ENCODE results near the gene CCDC186. TPM values are rescaled to one million over a fixed set of nuclear protein-coding genes. Genes with fewer than 3 reads are reported as not detected.

CCDC186 gene
- total RNA-seq = 10 to 100 TPM; 39.0 to 87.8 (median 50.9) TPM

- TF ChIP-seq, protein P1, sequence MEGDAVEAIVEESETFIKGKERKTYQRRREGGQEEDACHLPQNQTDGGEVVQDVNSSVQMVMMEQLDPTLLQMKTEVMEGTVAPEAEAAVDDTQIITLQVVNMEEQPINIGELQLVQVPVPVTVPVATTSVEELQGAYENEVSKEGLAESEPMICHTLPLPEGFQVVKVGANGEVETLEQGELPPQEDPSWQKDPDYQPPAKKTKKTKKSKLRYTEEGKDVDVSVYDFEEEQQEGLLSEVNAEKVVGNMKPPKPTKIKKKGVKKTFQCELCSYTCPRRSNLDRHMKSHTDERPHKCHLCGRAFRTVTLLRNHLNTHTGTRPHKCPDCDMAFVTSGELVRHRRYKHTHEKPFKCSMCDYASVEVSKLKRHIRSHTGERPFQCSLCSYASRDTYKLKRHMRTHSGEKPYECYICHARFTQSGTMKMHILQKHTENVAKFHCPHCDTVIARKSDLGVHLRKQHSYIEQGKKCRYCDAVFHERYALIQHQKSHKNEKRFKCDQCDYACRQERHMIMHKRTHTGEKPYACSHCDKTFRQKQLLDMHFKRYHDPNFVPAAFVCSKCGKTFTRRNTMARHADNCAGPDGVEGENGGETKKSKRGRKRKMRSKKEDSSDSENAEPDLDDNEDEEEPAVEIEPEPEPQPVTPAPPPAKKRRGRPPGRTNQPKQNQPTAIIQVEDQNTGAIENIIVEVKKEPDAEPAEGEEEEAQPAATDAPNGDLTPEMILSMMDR (IDR thresholded peaks at IDR 0.05) = no peak
- peak; percentile 11 to 32 (median 13) for TF ChIP-seq POLR2AphosphoS5 (IDR thresholded peaks at IDR 0.05)
- TF ChIP-seq POLR2A (IDR thresholded peaks at IDR 0.05) = peak; percentile 21 to 70
- H3K27me3 ChIP-seq = no peaks in the 10 kb centered on the region
- under 1% methylated on average over 27 of the region's 49 CpGs for WGBS
- no peaks in the 10 kb centered on the region for H3K36me3 ChIP-seq
- peaks cover 20% of the 10 kb centered on the region for H3K4me1 ChIP-seq
- peak within 1 kb of the TSS; percentile 78 for H3K4me3 ChIP-seq
- H3K9me3 ChIP-seq = no peaks in the 10 kb centered on the region
- peak; percentile 97 to 99 for DNase-seq (ENCODE audit: low spot score in 2 of 2)
- peak within 1 kb of the TSS; percentile 95 for H3K27ac ChIP-seq
Observed at GRCh38 chr10:114173921-114174694, at the start of gene CCDC186. CCDC186 (minus strand) TSS chr10:114174203; CDS start chr10:114163268, 10,935 bp downstream.

GRCh38 chr10:114223066-114223465 lies 49.1 kb upstream of the CCDC186 start:
- TF ChIP-seq, protein P1 (IDR thresholded peaks at IDR 0.05) = no peak
- TF ChIP-seq EP300 (IDR thresholded peaks at IDR 0.05) (no peak), POLR2AphosphoS5 (IDR thresholded peaks at IDR 0.05) (no peak), POLR2A (IDR thresholded peaks at IDR 0.05) (no peak)
- H3K27ac ChIP-seq = no peak overlapping the region
- no peaks in the 10 kb centered on the region for H3K4me1 ChIP-seq
- H3K9me3 ChIP-seq = no peaks in the 10 kb centered on the region
- H3K4me3 ChIP-seq = no peak overlapping the region
- DNase-seq (ENCODE audit: low spot score in 2 of 2) = no peak
- WGBS = 85% methylated on average over 4 of the region's 4 CpGs
- no peaks in the 10 kb centered on the region for H3K36me3 ChIP-seq
- H3K27me3 ChIP-seq = no peaks in the 10 kb centered on the region

GRCh38 chr10:114221235-114221634 lies 47.2 kb upstream of the CCDC186 start:
- WGBS = 63% methylated on average over 4 of the region's 4 CpGs
- H3K4me1 ChIP-seq = no peaks in the 10 kb centered on the region

DNA sequence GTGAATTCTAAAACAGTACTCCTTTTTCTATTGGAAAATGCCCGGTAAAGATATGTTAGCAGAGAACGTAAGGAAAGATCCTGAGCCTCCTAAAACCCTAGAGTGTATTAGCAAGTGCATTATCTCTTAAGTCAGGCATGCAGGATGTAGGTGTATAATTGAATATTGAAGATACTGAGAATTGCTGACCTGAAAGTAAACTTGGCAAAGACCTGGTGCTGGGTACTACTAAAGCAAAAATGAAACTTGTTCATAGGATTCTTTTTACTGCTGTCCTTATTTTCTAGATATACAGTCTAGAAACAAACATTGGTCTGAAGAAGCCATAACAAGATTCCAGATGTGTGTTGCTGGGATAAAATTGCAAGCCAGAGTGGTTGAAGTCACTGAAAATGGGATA lies 46.3 kb upstream of the CCDC186 start:
- H3K4me1 ChIP-seq = no peaks in the 10 kb centered on the region
- TF ChIP-seq POLR2AphosphoS5 (IDR thresholded peaks at IDR 0.05) (no peak), POLR2A (IDR thresholded peaks at IDR 0.05) (no peak), EP300 (IDR thresholded peaks at IDR 0.05) (no peak)
- TF ChIP-seq, protein P1 (IDR thresholded peaks at IDR 0.05) = no peak
- H3K27ac ChIP-seq = no peak overlapping the region
- DNase-seq (ENCODE audit: low spot score in 2 of 2) = no peak
- H3K4me3 ChIP-seq = no peak overlapping the region
- H3K27me3 ChIP-seq = no peaks in the 10 kb centered on the region
- WGBS = 84% methylated on average over 2 of the region's 2 CpGs
- no peaks in the 10 kb centered on the region for H3K9me3 ChIP-seq
- H3K36me3 ChIP-seq = no peaks in the 10 kb centered on the region

More at GRCh38 chr10:114221235-114221634, 47.2 kb upstream of the CCDC186 start:
- no peaks in the 10 kb centered on the region for H3K27me3 ChIP-seq
- H3K9me3 ChIP-seq = no peaks in the 10 kb centered on the region
- H3K27ac ChIP-seq = no peak overlapping the region
- no peak for DNase-seq (ENCODE audit: low spot score in 2 of 2)
- no peaks in the 10 kb centered on the region for H3K36me3 ChIP-seq
- H3K4me3 ChIP-seq = no peak overlapping the region
- TF ChIP-seq EP300 (IDR thresholded peaks at IDR 0.05) = no peak
- TF ChIP-seq POLR2A (IDR thresholded peaks at IDR 0.05) = no peak
- TF ChIP-seq POLR2AphosphoS5 (IDR thresholded peaks at IDR 0.05) = no peak
- TF ChIP-seq, protein P1 (IDR thresholded peaks at IDR 0.05) = no peak

DNA sequence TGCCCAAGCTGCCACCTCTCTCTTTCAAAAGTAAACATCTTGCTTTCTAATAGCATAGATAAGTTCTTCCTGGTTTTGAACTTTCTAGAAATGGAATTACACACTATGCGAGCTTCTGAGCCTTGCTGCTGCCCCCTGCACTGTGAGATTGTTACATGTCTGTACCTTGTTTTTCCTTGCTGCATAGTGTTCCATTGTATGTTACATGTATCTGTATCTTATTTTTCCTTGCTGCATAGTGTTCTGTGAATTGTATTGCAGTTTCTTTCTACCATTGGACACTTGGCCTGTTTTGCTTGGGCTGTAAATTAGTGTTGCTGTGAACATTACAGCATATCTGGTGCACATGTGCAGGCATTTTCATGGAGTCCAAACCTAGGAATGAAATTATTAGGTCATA lies 41.0 kb upstream of the CCDC186 start:
- H3K9me3 ChIP-seq = no peaks in the 10 kb centered on the region
- no peaks in the 10 kb centered on the region for H3K27me3 ChIP-seq
- WGBS = 100% methylated on average over 1 of the region's 1 CpG
- no peak overlapping the region for H3K4me3 ChIP-seq
- TF ChIP-seq POLR2AphosphoS5 (IDR thresholded peaks at IDR 0.05) (no peak), POLR2A (IDR thresholded peaks at IDR 0.05) (no peak), EP300 (IDR thresholded peaks at IDR 0.05) (no peak)
- TF ChIP-seq, protein P1 (IDR thresholded peaks at IDR 0.05) = no peak
- DNase-seq (ENCODE audit: low spot score in 2 of 2) = no peak
- H3K27ac ChIP-seq = no peak overlapping the region
- no peaks in the 10 kb centered on the region for H3K4me1 ChIP-seq
- H3K36me3 ChIP-seq = no peaks in the 10 kb centered on the region
